A673 (cell line): ENCODE data around the gene PEX14.

Experiments used
- EZH2 ChIP-seq: fragments of 200-600 bp; sonication (generic); IDR thresholded peaks from 2 replicates; pipeline ENCODE4 v1.6.1; 2017; ENCODE audit warnings: borderline replicate concordance, low read depth, mild to moderate bottlenecking, mixed read lengths, antibody characterized with exemption, low read length; ENCODE audit not compliant: poor library complexity, severe bottlenecking
- TF ChIP-seq, protein P1 (sequence below): fragments of 300-800, 200-600 bp; sonication (generic); conservative IDR thresholded peaks from 2 replicates; pipeline ENCODE4 v1.5.1; 2017; ENCODE audit warnings: low read depth, mild to moderate bottlenecking, antibody characterized with exemption, low read length, moderate library complexity, mixed read lengths

DNA sequence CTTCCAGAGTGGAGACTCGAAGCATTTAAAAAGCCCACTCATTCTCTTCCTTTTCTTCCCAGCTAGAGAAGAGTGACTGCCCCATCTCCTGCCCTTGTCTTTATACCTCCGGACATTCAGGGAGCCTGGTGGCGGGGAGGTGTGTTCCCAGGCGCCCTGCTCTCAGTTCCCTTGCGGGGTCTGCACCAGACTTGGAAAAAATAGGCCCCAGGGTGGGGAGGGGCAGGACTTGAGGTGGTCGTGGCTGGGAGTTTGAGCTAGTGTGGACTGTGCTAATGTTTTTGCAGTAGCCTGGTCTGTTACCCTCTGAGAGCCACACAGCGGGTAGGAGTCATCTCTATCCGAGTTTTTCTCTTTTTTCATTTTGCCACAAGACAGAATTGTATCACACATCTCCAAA is 139.1 kb downstream of the PEX14 start:
- TF ChIP-seq, protein P1, sequence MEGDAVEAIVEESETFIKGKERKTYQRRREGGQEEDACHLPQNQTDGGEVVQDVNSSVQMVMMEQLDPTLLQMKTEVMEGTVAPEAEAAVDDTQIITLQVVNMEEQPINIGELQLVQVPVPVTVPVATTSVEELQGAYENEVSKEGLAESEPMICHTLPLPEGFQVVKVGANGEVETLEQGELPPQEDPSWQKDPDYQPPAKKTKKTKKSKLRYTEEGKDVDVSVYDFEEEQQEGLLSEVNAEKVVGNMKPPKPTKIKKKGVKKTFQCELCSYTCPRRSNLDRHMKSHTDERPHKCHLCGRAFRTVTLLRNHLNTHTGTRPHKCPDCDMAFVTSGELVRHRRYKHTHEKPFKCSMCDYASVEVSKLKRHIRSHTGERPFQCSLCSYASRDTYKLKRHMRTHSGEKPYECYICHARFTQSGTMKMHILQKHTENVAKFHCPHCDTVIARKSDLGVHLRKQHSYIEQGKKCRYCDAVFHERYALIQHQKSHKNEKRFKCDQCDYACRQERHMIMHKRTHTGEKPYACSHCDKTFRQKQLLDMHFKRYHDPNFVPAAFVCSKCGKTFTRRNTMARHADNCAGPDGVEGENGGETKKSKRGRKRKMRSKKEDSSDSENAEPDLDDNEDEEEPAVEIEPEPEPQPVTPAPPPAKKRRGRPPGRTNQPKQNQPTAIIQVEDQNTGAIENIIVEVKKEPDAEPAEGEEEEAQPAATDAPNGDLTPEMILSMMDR, result no peak
- no peak for TF ChIP-seq EZH2
